HPDE6-E6E7 (cell line): ENCODE data around the gene UBE2G2.

Experiments used
- DNase-seq: peaks from one replicate; pipeline ENCODE4 v3.0.0; 2011; ENCODE audit warnings: missing footprints; ENCODE audit errors: extremely low spot score

UBE2G2 gene

DNA sequence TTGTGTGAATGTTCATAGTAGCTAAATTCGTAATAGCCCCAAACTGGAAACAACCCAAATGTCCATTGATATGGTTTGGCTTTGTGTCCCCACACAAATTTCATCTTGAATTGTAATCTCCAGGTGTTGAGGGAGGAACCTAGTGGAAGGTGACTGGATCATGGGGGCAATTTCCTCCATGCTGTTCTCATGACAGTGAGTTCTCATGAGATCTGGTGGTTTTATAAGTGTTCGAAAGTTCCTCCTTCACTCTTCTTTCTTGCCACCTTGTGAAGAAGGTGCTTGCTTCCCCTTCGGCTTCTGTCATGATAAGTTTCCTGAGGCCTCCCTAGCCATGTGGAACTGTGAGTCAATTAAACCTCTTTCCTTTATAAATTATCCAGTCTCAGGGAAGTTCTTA lies 11.3 kb downstream of the UBE2G2 start:
- no peak for DNase-seq

- DNase-seq, result no peak
Observed at GRCh38 chr21:44789880-44790279, 11.7 kb downstream of the UBE2G2 start.

DNA sequence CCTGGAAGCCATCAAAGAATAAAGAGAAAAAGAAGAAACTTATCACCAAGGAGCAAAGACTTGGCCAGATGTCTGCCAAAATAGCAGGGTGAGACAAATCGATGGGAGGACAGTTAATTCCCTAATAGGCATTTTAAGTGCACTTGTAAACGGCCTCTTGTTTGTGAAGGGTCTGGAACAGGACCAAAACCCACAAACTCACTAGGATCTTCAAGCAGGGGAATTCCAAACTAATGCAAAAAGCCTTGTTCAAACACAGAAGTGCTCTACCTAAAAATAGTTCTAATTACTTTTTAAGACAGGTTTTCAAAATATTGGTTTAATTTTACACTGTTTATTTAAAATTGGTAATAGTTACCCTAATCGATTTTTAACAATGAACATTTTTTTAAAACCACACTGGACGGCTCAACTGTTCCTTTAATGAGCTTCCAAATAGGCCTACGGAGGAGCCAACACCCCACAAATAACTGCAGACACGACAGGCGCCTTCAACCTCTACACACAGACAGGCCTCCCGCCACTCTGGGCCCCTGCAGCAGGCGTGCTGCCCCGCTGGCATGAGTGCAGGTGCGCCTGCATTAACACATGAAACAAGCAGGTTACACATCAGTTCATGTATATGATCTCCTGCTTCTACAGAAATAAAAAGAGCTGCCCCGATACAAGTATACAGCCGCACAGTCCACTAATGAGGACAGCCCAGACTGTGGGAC lies 15.8 kb downstream of the UBE2G2 start:
- no peak for DNase-seq

- DNase-seq, result no peak
Observed at GRCh38 chr21:44784810-44785209, 16.8 kb downstream of the UBE2G2 start.

- no peak for DNase-seq
Observed at GRCh38 chr21:44783020-44783696, 18.5 kb downstream of the UBE2G2 start.

DNA sequence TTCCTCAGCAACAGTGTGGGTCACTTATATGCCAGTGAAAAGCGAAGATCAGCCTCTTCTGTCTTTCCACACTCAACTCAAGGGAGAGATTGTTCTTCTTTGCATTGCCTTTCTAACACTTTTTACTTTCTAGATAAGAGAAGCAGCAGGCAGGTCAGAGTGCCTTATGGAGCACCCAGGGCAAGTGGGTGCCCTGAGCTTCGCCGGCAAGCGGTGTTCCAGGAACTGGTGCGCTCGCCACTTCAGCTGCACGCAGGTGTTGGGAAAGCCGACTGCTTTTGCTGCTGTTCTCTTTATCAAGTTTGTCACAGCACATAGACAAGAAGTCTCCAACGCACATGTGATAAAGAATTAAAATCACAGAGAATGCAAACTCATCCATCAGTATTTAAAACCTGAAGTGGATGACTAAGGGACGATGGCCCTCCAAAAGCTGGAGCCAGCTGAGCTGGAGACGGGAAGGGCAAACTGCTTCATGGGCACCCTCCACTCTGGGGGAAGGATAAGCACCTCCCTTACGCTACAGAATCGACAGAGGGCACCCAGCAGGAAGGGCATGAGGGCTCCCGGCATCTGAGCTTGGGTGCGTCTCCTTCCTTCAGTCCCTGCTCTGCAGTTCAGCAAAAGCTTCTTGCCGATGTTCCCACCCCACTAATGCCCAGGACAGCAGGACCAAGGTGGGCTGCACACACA lies 20.7 kb downstream of the UBE2G2 start:
- no peak for DNase-seq

GRCh38 chr21:44780137-44780502 lies 21.5 kb downstream of the UBE2G2 start:
- DNase-seq, result no peak

DNA sequence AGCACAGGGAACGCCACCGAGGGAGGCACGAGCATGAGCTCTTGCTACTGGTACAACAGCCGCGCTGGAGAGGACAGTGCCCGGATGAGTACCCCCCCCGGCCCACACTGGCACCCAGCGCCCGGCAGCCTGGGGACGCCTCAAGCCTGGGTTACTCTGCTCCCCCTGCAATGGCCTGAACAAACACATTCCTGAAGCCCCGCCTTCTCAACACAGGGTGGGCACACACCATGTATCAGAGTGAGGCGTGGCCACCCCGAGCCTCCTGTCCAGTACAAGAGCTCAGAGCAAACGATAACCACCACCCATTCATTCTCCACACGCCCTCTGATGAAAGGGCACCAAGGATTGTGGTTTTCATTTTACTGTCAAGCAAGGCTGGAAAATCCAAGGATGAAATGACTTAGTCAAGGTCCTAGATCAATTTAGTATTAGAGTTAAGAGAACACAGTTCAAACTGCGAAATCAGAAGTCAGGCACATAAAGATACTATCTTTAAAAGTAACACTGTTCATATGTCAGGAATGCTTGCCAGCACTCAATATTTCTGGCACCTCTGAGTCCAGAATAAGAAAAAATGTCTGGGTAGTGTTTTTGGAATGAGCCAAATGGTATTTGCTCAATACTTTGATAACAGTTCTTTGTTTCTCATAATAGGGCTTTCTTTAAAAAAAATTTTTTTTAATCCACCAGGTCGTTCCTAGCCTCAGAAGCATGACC lies 22.0 kb downstream of the UBE2G2 start:
- DNase-seq, result no peak

- no peak for DNase-seq
Observed at GRCh38 chr21:44778983-44779382, 22.6 kb downstream of the UBE2G2 start.

DNA sequence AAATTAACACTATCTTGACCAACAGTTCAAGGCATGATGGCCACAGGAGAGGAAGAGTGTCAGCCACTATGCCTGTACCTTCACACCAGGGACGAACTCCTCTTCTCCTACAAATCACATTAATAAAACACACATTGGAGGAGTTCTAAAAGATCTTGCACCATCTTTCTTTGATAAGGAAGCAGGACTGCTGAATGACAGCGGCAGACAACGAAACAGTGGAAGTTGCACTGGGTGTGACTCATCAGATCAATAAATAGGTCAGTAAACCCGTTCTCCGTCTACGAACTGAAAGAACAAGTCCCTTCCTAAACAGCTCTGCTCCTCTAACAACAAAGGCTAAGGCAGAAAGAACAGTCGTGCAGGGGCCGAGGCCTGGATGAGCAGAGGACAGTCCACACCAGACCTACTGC lies 23.1 kb downstream of the UBE2G2 start:
- DNase-seq, result no peak

DNA sequence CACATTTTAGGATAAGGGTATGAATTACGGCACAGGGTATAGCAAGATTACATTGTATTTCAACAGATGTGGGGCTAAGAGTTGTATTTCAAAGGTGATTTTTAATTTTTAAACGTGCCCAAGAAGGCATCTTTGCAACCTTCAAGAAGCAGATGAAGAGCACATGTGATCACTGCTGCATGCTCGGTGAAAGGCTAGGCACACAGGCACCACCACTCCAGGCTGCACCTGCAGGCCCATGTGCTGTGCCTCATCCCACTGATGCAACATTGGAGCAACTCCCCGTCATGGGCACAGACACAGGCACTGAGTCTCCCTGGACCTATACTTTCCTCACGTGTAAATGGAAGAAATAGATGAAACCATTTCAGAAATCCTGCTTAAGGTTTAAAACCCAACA lies 23.5 kb downstream of the UBE2G2 start:
- DNase-seq, result no peak

GRCh38 chr21:44774972-44775371 lies 26.6 kb downstream of the UBE2G2 start:
- no peak for DNase-seq

DNA sequence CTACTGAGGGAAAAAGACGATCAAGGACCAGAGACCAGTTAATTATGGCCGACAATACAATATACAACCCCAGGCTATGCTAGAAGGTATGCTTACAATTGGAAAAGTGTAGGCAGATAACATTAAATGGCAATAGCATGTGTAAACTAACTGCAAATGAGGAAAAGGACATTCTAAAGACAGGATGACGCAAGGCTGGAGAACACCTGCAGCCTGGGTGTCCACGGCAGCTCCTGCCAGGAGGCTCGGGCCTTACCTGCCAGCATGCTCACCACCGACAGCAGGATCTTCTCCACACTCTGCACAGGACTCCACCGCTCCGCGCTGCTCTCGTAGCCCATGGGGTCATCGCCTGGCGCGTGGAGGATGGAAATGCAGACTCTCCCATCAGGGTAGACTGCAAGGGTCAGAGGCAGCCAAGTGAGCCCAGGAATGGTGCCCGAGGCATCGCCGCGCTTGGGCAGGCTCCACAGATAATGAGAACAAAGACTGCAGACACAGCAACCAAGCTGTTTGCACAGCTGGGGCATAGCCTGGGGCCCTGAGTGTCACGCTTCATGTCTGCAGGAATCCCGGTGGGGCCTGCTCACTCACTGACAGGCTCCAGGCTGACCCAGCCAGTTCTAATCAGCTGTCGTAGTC lies 28.2 kb downstream of the UBE2G2 start:
- no peak for DNase-seq

DNA sequence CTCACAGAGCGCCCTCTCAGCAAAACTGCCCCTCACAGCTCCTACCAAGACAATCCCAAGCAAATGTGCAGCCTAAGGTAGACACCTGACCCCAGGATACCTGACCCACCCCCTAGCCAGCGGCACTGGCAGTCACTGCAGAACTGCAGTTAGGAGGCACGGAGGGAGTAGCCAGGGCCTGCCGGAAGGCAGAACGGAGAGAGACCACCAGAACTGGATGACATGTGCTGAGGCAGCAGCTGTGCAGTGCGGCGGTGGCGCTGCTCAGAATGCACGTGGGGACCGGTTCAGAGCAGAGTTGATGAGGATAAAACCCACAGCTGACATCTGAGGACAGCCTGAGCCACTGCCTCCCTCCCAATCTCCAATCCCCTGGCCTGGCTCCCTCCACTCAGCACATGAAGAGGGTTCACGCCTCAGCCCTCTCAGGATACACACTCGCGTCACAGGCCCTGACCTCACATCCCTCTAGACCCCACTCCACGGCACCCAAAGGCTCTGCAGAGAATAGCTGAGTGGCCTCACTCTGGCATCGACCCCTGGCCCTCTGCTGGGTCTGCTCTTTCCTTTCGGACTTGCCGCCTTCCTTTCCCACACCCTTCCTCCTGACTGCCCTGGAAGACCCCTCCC lies 29.6 kb downstream of the UBE2G2 start:
- DNase-seq, result no peak

GRCh38 chr21:44767834-44768831 lies 33.5 kb downstream of the UBE2G2 start:
- DNase-seq, result no peak

DNA sequence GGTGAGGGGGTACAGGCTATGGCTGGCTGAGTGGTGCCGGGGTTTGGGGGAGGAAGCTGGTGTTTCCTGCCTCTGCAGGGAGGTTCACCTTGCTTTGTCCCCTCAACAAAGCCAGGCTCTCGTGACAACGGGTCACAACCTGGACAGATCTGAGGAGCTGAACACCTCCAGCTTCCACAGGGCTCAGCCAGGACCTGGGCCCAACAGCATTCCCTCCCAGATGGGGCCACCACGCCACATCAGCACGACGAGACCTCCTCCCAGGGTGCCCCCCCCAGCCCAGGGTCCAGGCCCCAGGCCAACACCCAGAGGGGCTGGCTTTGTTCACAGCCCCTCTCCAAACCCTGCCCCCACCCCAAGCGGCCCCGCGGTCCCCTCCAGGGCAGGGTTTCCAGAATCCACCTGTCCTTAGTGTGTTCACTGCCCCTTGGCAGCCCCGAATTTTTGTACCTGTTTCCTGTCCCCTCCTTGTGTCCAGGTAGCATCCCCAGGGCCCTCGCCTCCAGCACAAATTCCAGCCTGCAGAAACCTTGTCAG lies 34.7 kb downstream of the UBE2G2 start:
- DNase-seq, result no peak

DNA sequence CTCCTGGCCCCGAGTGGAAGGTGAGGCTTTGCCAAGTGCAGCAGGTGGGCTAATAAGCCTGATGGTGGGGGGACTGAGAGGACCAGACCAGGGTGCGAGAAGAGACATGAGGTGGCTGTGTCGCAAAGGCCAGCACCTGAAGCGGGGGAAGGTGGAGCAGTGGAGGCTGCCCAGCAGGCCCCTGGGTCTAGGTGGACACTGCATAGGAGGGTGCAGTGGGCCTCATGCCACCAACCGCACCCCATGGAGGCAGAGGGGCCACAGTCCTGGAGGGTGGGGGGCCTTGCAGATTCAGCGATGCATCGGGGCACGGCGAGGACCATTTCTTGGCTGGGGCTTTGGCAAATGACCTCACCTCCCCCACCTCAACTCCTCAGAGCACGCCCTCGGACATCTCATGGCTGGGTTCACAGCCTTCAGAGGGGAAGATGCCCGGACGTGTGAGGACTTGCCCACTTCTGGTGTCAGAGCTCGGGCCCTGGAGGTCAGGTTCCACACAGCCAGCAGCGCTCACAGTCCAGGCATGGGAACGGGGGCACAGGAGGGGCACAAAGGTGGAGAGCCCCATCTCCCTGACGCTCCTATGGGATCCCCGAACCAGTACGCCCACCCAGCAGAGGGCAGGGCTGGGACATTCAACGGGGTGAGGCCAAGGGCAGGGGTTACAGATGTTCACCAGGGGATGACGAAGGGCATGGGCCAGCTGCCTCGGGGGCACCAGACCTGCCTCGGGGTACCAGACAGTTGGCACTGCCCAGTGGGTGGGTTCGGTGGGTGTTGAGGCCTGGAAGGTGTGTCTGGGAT lies 35.4 kb downstream of the UBE2G2 start:
- DNase-seq, result no peak

GRCh38 chr21:44765231-44766013 lies 36.2 kb downstream of the UBE2G2 start:
- peak; percentile 38 for DNase-seq
